Fibroblast of villous mesenchyme (primary cell): ENCODE measurements around the gene CEP164. TPM values are rescaled to one million over a fixed set of nuclear protein-coding genes. Genes with fewer than 3 reads are reported as not detected.

Source experiments
- DNase-seq: peaks from one replicate; pipeline ENCODE4 v3.0.0-alpha.2; 2010; ENCODE audit warnings: low read depth
- H3K4me3 ChIP-seq: 2 replicates; pipeline ENCODE4 v1.5.1; 2011; ENCODE audit warnings: low read depth, mild to moderate bottlenecking, low read length
- total RNA-seq: library from RNA; depleted of rRNA; stranded (reverse); fragments of >200 nt; gene quantifications from 2 replicates; pipeline ENCODE4 v1.2.3, GENCODE V29; 2012
- TF ChIP-seq, protein P1 (sequence below): IDR thresholded peaks from 2 replicates; pipeline ENCODE4 v1.5.1; 2012; ENCODE audit warnings: low read depth, mild to moderate bottlenecking, low read length; ENCODE audit not compliant: insufficient read depth

The CEP164 gene
- total RNA-seq, 1 donor: 33.7 TPM

DNA sequence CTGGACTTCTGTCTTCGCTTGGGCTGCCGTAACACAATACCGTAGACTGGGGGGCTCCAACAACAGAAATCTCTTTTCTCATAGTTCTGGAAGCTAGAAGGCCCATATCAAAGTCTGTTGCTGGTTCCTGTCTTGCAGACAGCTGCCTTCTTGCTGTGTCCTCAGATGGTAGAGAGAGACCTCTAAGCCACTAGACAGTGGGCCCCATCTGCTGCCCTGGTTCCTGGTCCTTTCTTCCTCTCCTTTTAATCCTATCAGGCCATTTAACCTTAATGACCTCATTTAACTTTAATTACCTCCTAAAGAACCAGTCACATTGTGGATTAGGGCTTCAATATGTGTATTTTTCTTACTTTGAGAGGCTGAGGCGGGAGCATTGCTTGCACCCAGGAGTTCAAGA lies 9.4 kb downstream of the CEP164 start:
- TF ChIP-seq, protein P1, sequence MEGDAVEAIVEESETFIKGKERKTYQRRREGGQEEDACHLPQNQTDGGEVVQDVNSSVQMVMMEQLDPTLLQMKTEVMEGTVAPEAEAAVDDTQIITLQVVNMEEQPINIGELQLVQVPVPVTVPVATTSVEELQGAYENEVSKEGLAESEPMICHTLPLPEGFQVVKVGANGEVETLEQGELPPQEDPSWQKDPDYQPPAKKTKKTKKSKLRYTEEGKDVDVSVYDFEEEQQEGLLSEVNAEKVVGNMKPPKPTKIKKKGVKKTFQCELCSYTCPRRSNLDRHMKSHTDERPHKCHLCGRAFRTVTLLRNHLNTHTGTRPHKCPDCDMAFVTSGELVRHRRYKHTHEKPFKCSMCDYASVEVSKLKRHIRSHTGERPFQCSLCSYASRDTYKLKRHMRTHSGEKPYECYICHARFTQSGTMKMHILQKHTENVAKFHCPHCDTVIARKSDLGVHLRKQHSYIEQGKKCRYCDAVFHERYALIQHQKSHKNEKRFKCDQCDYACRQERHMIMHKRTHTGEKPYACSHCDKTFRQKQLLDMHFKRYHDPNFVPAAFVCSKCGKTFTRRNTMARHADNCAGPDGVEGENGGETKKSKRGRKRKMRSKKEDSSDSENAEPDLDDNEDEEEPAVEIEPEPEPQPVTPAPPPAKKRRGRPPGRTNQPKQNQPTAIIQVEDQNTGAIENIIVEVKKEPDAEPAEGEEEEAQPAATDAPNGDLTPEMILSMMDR: no peak
- H3K4me3 ChIP-seq: no peak overlapping the region
- no peak for DNase-seq

DNA sequence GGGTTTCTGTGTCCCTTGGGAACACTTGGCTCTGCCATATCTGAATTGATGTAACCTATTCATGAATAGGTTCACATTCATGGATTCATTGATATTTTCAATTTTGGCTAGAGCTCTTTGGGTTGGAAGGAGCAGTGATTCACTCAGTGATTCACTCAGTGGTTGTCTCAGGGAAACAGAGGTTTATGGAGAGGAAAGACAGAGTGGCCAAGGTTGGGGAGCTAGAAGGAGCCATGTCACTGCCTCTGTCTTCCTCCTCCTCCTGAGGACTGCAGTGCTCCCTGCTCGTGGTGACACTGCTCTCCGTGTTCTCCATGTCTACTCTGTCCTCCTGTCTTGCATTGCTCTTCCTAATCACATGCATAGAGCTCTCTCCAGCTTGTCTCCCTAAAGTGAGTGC lies 17.4 kb downstream of the CEP164 start:
- TF ChIP-seq, protein P1: no peak
- no peak for DNase-seq
- no peak overlapping the region for H3K4me3 ChIP-seq

DNA sequence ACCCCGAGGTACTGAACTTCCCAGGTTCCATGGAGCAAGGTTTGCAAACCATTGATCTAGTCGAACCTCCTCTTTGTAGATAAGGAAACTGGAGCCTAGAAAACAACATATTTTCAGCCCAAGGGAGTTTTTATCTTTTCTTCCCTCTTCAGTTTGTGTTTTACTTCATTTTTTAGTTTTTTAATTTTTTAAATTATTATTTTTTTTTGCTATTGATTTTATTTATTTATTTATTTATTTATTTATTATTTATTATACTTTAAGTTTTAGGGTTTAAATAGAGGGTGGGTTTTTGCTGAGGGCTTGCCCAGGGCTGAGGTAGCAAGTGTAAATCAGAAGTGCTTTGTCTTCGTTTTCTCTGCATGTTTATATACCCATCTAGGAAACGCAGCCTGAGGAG lies 26.9 kb downstream of the CEP164 start:
- no peak overlapping the region for H3K4me3 ChIP-seq
- TF ChIP-seq, protein P1: no peak
- DNase-seq: no peak

DNA sequence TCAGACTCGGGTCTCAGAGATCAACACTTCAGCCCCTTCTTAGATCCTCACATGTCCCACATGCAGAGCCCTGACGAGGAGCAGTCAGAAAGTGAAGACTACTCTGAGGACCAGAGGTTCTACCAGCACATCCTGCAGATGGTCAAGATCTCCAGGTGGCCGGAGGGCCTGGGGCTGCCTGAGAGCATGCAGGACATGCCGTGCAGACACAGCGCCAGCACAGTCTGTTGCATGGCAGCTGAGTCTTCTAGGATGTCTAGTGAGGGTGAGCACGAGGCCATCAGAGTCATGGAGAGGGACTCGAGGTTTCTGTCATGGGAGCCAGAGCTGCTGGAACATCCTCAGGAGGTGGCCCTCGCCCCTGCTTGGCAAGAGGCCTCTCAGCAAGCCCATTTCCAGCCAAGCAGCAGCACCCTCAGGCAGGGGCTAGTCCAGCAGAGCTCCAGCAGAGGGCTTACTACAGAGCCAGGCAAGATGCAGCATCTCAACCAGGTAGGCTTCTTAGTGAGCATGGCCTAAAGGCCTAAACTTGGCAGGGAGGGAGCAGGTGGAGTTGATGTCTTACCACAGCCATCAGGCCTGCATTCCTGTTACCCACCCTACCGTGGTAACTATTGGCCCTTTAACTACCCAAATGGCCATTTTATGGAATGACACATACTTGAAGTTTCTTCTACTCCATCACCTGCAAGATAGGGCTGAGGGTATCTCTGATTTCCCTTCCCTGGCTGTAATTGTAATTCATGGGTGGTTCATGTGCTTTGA lies 28.7 kb downstream of the CEP164 start:
- H3K4me3 ChIP-seq: no peak overlapping the region
- no peak for DNase-seq
- TF ChIP-seq, protein P1: no peak

DNA sequence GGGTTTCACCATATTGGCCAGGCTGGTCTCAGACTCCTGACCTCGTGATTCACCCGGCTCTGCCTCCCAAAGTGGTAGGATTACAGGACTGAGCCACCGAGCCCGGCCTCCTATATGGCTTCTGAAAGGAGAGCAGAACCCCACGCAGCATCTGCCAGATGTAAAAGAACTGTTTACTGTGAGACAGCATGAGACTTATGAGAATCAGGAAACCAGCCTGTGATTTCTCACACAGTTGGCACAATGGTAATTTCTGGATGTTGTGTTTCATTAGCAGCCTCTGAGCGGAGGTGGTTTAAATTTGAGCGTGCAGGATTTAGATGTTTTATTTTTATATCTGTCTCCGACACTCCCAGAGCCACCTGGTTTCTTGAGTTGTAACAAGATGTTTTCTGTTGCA lies 33.8 kb downstream of the CEP164 start:
- DNase-seq: no peak
- TF ChIP-seq, protein P1: no peak
- no peak overlapping the region for H3K4me3 ChIP-seq

DNA sequence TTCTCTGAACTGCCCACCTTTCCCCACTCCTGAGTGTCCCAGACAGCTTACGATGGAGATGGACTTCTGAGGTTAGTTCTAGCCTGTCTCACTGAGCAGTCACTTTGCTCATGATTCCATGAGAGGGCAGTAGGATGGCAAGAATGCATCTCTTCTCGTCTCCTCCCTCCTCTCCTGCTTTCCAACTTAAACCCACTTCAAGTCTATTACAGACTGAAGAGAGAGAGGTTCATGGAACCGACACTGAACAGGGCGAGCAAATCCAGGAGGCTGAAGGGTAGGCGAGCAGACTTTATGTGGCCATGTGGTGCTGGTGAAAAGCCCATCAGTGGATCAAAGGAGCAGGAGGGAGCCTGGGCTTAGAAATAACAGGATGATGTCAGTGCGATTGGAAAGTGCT lies 38.6 kb downstream of the CEP164 start:
- no peak for DNase-seq
- TF ChIP-seq, protein P1: no peak

DNA sequence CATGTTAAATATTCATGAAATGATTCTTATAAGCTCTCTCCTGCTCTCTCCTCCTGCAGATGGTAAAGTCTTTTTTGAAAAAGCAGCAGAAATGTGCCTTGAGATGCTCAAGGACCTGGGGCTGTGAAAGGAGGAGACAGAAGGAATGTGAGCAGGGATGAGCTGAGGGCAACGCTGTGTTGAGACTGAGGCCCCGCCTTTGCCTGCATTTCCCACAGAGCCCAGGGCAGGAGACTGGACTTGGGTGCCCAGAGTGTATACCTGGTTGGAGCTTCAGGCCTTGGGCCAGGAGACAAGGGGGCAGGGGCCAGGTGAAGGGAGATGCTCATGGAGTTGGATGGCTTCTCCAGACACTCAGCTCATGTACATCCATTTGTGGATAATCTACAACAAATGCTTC lies 39.2 kb downstream of the CEP164 start:
- no peak overlapping the region for H3K4me3 ChIP-seq
- DNase-seq: no peak
- TF ChIP-seq, protein P1: no peak

More for the DNA sequence above, 38.6 kb downstream of the CEP164 start:
- no peak overlapping the region for H3K4me3 ChIP-seq
